Vagina (tissue), 2 donors: Measurements from ENCODE around the gene GYS1.
"Not testable (repeated sequence)": the region's sequence is repeated elsewhere in the genome, so short reads cannot be mapped to it uniquely, and the experiment has no call there.

Source experiments
- CTCF ChIP-seq, 3 experiments: fragments of 450-650 bp in 2 of 3; fragments of 200-600 bp in 1 of 3; sonication (generic) in 1 of 3; IDR thresholded peaks; one replicate each; pipeline ENCODE4 v1.5.1; 2017 to 2019; ENCODE audit warnings: antibody characterized with exemption in 3 of 3, mild to moderate bottlenecking in 2 of 3, moderate library complexity in 2 of 3
- POLR2A ChIP-seq, 2 donors: fragments of 450-650 bp; IDR thresholded peaks; one replicate each; pipeline ENCODE4 v1.6.1; 2017; ENCODE audit warnings: antibody characterized with exemption in 2 of 2, mild to moderate bottlenecking in 2 of 2, moderate library complexity in 2 of 2
- POLR2AphosphoS5 ChIP-seq, 2 donors: sonication (generic); formaldehyde crosslinking; IDR thresholded peaks; one replicate each; pipeline ENCODE4 v1.9.0; 2017; ENCODE audit warnings: antibody characterized with exemption in 2 of 2, mild to moderate bottlenecking in 2 of 2, low read depth in 1 of 2; ENCODE audit not compliant: insufficient read depth in 1 of 2

DNA sequence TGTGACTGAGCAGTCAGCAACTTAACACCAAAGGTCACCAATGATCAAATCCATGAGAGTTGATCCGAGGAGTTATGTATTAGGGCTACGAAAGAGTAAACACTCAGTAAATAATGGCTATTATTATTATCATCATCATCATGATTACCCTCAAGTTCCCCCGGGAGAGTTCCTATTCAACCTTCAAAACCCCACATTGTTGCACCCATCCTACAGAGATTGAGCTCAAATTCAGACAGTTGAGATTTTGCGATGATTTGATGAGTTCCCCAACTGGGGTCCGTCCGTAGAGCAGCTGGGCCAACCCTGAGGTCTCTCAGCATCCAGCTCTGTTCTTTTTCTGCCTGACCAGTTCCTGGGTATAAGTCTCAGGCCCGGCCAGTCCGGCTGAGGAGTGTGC is 45.0 kb upstream of the GYS1 start:
- not testable (repeated sequence) for TF ChIP-seq POLR2AphosphoS5 (IDR thresholded peaks at IDR 0.05; ENCODE audit: insufficient read depth in 1 of 2, low read depth in 1 of 2); CTCF (IDR thresholded peaks at IDR 0.05); POLR2A (IDR thresholded peaks at IDR 0.05)
